NCI-H446 treated with DMSO at 0.1 percent for 48 hours (cell line): ENCODE measurements around the gene EIF2B5.
"Not testable (repeated sequence)": the region's sequence is repeated elsewhere in the genome, so short reads cannot be mapped to it uniquely, and the experiment has no call there.

Experiments
- DNase-seq: peaks from one replicate; lab custom pipeline; 2025; lab: John Stamatoyannopoulos, UW

EIF2B5 gene

DNA sequence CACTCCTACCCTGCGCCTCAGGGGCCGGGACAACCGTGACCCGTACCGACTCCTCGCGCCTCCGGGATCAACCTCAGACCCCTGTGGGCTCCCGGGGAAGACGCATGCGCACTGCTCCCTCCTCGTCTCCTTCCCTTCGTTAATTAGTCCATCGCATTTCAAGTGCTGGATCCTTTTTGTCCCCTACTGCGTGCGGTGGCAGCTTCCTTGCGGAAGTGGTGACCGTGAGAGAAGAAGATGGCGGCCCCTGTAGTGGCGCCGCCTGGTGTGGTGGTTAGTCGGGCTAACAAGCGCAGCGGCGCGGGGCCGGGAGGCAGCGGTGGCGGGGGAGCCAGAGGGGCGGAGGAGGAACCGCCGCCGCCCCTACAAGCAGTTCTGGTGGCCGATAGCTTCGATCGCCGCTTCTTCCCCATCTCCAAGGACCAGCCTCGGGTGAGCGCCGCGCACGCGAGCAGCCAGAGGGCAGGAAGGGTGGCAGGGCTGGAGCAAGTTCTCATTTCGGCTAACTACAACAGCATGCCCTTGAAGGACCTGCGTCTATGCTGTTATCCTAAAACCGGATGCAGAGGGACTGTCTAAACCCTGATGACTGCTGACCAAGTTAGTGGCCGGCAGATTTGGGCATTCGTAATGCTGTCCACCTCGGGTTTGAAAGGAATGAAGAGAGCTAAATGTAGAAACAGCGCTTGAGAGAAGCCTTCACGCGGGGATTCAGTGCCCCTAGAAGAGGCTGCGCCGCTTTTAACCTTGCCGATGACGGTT is at the start of gene EIF2B5:
TSS of gene EIF2B5 (plus strand) at position 210 of the 762 bp plus-strand sequence. CDS start at position 238, 28 bp downstream.
- DNase-seq: peak; percentile 87

DNA sequence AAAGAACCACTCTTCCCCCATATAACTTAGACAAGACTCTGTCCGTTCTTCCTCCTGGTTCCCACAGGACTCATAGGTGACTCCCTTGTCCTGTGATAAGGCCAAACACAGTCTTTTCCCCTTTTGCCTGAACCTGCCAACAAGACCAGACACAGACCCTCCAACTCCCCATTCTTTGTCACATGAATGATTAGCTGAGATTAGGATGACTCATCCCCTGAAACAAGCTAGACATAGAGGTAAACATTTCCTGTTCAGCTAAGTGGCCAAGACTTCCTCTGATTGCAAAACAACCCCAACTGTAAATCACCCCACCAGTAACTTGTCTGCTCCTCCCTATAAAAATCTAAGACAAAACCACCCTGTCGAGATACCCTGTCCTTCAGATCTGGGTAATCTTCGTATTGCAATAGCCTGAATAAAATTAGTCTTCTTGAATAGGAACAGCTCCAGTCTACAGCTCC is 49.7 kb upstream of the EIF2B5 start:
- DNase-seq: no peak

DNA sequence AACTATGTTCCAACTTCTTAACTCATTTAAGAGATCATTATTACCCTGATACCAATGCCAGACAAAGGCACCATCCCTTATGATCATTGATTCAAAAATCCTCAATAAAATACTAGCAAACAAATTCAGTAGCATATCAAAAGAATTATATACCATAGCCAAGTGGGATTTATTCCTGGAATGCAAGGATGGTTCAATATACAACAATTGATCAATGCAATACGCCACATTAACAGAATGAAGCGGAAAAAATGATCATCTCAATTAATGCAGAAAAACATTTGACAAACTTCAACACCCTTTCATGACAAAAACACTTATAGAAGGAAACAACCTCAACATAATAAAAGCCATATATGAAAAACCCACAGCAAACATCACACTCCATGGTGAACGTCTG is 43.0 kb upstream of the EIF2B5 start:
- DNase-seq: no peak

DNA sequence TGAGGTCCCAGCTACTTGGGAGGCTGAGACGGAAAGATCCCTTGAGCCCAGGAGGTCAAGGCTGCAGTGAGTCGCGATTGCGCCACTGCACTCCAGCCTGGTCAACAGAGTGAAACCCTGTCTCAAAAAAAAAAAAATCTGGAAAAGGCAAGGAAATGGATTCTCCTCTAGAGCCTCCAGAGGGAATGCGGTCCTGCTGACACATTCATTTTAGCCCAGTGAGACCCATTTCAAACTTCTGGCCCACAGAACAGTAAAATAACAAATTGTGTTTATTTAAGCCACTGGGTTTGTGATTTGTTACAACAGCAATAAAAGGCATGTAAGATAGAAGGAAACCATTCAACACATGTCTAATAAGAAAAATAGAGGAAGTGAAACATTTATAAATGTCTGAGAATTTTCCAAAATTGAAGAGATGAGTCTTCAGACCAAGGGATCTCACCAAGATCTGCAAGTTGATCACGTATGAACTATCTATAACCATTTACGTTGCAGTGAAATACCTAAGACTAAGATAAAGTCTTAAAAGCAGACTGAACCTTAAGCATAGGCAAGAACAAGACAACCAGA is 38.3 kb upstream of the EIF2B5 start, which contains the start of gene HTR3E:
TSS of gene HTR3E (plus strand) at position 254 of the 573 bp plus-strand sequence. CDS start 466 bp downstream, outside the sequence.
- no peak for DNase-seq

DNA sequence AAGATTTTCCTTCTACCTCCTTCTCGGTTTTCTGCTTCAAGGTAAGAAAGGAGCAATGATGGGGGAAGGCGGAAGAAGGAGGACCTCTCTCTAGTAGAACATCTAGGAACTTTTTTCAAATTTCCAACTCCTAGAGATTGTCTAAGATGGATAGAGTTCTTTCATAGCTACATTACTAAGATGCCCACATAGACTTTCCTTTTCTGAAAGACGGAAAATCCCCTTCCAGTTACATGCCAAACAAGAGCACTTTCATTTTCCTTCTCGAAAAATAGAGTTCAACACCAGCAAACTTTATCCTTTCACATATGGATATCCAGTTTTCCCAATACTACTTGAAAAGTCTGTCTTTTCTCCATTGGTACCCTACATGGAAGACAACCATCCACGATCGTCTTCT is 37.6 kb upstream of the EIF2B5 start:
- DNase-seq: no peak

DNA sequence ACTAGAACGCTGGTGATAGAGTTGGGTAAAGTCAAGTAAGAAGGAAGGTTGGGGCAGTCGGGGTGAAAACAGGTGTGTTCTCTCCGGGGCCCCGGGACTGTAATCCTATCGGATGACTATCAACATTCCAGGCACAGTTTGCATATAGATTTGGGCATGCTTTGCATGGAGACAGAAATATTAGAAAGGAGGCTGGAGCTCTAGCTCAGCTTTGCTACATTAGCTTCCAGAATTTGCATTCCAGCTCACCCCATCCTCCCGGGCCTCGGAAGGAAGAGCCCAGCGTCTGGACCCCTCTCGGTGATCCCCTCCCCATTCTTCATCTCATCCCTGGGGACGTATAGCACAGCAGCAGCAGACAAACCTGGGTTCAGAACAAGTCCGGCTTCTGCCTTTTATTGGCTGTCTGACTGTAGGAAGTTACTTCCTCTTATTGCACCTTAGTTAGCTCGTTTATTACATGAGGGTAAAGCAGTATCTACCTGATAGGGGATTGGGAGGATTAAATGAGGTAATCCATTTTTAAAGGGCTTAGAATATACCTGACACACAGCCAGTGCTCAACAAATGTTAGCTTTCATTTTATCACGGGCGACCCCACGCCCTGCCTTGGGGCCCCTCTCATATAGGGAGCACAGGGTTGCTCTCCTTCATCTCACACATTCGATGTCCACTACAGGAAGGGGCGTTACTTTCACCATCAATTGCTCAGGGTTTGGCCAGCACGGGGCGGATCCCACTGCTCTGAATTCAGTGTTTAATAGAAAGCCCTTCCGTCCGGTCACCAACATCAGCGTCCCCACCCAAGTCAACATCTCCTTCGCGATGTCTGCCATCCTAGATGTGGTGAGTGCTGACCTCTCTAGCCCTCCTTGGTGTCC is 35.1 kb upstream of the EIF2B5 start:
- DNase-seq: no peak

DNA sequence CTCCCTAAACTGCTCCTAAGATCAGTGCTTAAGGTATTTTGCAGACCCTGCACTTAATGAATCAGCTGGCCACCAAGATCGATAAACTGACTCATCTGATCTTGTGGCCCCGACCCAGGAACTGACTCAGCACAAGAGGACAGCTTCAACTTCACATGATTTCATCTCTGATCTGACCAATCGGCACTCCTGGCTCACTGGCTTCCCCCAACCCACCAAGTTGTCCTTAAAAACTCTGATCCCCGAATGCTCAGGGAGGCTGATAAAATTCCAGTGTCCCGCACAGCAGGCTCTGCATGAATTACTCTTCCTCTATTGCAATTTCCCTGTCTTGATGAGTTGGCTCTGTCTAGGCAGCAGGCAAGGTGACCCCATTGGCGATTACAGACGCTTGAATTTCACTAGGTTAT is 24.8 kb upstream of the EIF2B5 start:
- no peak for DNase-seq

DNA sequence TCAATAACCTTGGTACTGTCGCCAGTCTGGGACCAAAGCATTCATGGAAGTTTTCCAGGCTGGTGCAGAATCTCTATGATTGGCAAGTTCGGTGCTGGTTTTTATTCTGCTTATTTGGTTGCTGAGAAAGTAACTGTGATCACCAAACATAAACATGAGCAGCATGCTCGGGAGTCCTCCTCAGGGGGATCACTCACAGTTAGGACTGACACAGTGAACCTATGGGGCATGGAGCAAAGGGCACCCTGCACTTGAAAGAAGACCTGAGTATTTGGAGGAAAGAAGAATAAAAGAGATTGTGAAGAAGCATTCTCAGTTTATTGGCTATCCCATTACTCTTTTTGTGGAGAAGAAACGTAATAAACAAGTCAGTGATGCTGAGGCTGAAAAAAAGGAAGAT is 19.1 kb upstream of the EIF2B5 start:
- DNase-seq: no peak

DNA sequence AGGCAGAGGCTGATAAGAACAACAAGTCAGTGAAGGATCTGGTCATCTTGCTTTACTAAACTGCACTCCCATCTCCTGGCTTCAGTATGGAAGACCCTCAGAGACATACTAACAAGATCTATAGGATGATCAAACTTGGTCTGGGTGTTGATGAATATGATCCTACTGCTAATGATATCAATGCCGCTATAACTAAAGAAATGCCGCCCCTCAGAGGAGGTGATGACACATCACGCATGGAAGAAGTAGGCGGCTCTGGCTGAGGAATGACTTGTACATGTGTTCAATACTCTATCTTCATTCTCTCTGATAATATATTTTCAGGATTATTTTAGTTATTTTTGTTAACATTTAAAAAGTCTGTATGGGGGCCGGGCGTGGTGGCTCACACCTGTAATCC is 17.5 kb upstream of the EIF2B5 start:
- no peak for DNase-seq

DNA sequence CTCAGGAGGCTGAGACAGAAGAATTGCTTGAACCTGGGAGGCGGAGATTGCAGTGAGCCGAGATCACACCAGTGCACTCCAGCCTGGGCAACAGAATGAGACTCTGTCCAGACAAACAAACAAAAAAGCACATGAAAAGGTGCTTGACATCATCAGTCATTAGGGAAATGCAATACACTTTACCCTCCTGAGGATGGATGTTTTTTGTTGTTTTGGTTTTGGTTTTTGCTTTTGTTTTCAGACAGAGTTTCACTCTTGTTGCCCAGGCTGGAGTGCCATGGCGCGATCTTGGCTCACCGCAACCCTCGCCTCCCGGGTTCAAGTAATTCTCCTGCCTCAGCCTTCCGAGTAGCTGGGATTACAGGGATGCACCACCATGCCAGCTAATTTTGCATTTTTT is 14.1 kb upstream of the EIF2B5 start:
- DNase-seq: not testable (repeated sequence)

DNA sequence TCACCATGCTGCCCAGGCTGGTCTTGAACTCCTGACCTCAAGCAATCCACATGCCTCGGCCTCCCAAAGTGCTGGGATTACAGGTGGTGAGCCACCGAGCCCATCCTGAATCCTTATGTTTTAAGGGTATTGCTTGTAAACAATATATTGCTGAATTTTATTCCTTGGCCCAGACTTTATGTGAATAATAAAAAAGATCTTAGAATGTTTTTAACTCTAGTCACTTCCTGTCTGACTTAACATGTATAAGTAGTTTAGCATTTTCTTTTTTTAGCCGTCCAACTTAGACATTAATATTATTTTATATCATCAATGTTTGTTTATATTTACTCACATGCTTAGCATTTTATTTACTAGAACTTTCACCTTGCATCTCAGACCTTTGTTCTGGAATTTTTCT is 9.2 kb upstream of the EIF2B5 start:
- DNase-seq: no peak

DNA sequence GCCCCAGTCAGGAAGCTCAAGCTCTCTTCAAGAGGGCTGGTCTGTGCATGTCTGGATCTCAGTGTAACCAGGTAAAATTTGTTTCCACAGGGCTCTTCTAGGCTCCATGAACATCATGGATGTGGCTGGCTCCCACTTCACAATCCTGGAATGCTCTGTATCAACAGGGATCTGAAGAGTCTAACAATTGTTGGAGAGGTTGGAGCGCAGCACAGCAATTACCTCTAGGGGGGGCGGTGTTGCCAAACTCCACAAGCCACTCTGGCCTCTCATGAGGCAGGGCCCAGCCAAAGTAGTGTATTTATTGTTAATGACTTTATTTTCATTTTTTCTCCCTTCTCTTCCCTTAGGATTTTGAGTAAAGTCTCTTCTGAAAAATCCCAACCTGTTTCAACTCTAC is 6.1 kb upstream of the EIF2B5 start:
- no peak for DNase-seq

DNA sequence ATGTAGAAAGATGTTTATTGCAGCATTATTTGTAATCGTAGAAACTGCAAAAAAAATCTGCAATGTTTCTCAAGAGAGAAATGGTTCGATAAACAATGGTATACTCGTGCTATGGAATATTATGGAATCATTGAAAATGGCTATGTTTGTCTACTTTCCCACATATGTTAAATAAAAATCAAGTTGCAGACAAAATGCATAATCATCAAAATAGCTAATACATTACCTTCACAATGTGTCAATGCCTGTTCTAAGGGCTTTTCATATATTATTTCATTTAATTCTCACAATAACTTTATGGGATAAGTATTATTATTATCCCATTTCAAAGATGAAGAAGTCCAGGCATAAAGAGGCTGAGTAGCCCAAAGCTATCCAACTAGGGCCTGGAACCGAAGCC is 2.2 kb upstream of the EIF2B5 start:
- DNase-seq: no peak

DNA sequence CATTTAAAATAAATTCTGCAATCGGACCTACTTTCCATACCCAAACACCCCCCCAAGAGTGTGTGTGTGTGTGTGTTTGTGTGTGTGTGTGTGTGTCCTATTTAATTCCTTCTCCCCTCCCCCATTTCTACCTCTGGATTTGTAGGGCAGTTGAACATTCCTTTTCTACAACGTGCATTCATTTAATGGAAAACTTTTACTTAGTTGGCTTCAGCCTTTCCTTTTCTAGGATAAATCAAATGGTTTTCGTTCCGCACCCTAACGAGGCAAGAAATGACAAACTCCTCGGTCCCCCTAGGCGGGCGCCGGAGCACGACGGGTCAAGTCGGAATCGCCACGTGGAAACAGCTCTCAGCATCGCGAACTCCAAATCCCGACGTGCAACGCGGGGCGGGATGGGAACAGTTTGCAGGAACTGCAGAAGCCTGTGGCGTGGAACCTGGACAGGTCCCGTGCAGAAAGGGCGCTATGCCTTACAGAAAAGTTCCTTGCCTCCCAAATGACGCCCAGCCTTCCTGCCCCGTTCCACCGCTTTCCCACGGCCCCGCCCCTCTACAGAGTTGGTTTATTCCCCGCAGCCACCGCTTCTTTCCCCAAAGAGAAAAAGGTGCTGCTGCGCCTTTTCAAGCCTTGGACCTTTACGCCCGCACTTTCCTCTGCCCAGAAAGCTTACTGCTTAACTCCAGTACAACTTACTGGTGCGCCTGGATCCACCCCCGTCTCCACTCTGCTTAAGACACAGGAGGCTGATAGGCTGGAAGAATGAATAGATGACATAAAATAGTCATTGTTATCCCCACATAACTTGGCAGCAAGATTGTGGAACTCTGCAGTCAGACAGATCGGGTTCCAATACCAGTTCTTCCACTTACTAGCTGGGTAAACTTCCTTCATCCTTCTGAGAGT is 1.1 kb upstream of the EIF2B5 start:
- peak; percentile 82 for DNase-seq

DNA sequence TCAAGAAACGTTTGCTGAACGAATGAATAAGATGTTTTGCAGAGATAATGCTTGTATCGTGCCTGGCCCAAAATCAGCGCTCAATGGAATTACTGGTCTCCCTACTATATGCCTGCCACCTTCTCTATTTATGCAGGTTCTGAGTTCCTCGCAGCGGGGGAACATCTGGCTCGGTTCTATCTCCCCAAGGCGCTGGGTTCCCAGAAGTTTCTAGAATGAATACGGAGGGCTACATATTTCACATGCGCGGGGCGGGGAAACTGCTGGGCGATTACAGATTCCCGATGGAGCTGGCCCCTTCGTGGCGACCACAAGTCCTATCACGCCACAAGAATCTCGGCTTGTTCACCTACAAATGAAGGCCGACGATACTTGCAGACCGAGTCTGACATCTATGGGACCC is 411 bp upstream of the EIF2B5 start:
- no peak for DNase-seq

DNA sequence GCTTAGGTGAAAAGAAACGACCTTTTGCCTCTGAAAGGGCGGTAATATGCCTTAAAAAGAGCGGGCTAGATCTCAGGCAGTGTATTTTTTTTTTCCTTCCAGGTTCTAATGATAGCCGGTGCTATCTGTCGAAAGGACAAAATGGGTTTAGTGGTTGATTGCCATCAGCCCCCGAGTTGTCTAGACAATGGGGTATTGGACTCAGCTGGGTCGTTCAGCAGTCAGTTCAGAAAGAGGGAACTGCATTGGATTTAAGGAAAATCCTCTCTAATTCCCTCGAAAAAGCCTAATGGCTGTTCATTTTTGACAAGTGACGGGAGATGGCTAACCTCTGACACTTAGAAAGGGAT is 728 bp downstream of the EIF2B5 start:
- DNase-seq: no peak

DNA sequence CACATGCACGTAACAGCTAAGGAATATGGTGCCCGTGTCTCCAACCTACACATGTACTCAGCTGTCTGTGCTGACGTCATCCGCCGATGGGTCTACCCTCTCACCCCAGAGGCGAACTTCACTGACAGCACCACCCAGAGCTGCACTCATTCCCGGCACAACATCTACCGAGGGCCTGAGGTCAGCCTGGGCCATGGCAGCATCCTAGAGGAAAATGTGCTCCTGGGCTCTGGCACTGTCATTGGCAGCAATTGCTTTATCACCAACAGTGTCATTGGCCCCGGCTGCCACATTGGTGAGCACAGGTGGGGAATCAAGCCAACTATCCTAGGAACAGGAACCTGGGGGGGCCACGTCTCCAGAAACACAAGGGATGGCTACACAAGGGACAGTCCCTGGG is 5.3 kb downstream of the EIF2B5 start:
- DNase-seq: no peak

DNA sequence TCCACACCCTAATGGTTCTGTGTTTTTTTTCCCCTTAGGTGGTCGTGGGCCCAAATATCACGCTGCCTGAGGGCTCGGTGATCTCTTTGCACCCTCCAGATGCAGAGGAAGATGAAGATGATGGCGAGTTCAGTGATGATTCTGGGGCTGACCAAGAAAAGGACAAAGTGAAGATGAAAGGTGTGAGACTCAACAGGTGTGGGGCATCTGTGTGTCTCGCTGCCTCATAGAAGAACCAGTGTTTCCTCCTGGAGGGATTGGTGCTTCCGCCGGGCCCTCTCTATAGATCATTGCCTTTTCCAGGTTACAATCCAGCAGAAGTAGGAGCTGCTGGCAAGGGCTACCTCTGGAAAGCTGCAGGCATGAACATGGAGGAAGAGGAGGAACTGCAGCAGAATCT is 7.0 kb downstream of the EIF2B5 start:
- DNase-seq: no peak

DNA sequence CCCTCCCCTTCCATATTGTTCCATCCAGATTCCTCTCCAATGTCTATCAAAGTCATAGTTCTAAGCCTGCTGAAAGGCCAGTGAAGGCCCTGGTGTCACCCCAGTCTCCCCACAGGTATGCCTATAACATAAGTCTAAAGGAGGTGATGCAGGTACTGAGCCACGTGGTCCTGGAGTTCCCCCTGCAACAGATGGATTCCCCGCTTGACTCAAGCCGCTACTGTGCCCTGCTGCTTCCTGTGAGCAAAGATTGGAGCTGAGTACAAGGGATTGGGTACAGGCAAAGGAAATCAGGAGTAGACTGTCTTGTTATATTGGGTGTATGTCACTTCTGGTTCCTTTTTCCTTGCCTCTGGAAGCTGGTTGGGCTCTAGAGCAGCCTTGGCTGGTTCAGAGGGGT is 8.2 kb downstream of the EIF2B5 start:
- no peak for DNase-seq

DNA sequence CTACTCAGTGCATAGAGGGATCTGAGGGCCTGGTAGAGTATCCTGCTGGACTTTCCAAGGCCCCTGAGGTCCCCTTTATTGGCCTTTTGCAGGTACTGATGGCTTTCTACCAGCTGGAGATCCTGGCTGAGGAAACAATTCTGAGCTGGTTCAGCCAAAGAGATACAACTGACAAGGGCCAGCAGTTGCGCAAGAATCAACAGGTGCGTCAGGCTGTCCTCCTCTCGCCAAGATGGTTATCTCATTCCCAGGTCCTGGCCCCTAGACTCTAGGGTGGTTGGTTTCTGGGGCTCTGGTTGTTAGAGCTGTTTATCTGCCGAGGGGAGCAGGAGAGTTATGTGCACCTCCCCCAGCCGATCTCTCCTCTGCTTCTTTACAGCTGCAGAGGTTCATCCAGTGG is 9.3 kb downstream of the EIF2B5 start:
- DNase-seq: no peak

DNA sequence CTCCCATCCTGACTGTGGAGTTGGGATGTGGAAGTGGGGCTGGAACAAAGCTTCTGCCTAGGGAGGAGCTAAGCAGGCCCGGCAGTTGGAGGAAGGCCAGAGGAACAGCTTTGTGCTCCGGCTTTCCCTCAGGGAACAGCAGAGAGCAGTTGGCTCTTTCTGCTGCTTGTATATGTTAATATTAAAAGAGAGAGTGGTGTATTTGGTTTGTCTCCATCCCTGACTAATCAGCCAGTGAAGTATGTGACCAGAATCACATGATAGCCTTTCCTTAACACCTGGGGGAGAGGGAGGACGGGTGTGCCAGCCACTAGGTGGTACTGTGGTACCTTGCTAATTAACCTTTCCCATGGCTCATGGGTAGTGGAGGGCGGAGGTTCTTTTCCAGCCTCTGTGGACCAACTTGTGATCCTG is 10.0 kb downstream of the EIF2B5 start:
- DNase-seq: peak; percentile 37
